ENCODE results near the gene HBM. TPM values are rescaled to one million over a fixed set of nuclear protein-coding genes. Genes with fewer than 3 reads are reported as not detected.

HBM gene
- total RNA-seq, 1 experiment from 2014 or later, result not detected

- Mint-ChIP-seq H3K36me3 (ENCODE audit: insufficient read depth, unreplicated experiment) (peaks cover 36% of the 10 kb centered on the region), H3K4me3 (ENCODE audit: low read depth, unreplicated experiment) (peak overlapping the region; percentile 26), H3K9me3 (ENCODE audit: low read depth, unreplicated experiment) (no peaks in the 10 kb centered on the region), H3K4me1 (ENCODE audit: low read depth, unreplicated experiment) (no peaks in the 10 kb centered on the region), H3K27ac (ENCODE audit: unreplicated experiment) (no peak overlapping the region), H3K27me3 (ENCODE audit: unreplicated experiment) (peaks cover 49% of the 10 kb centered on the region)
- no peak for DNase-seq
- BruUV-seq (replicated peaks), result no TSS peak
- CTCF ChIA-PET, result interaction anchor here (0.7 kb wide), 1 partner anchor 127 kb away, joined by 4 read pairs; no protein-coding TSS in a partner anchor
- intact Hi-C loops (cut with micrococcal nuclease; ENCODE audit: unreplicated experiment), result no loop called here
- TF ChIP-seq CTCF (IDR thresholded peaks at IDR 0.05; ENCODE audit: unreplicated experiment), result no peak
Observed at GRCh38 chr16:177981-178667, 12.3 kb downstream of the HBM start.

GRCh38 chr16:178668-179015 lies 12.9 kb downstream of the HBM start:
- CTCF ChIA-PET, result no interaction called here
- Mint-ChIP-seq H3K36me3 (ENCODE audit: insufficient read depth, unreplicated experiment) (peaks cover 32% of the 10 kb centered on the region), H3K27me3 (ENCODE audit: unreplicated experiment) (peaks cover 44% of the 10 kb centered on the region), H3K9me3 (ENCODE audit: low read depth, unreplicated experiment) (no peaks in the 10 kb centered on the region), H3K27ac (ENCODE audit: unreplicated experiment) (no peak overlapping the region), H3K4me1 (ENCODE audit: low read depth, unreplicated experiment) (no peaks in the 10 kb centered on the region), H3K4me3 (ENCODE audit: low read depth, unreplicated experiment) (no peak overlapping the region)
- intact Hi-C loops (cut with micrococcal nuclease; ENCODE audit: unreplicated experiment), result no loop called here
- BruUV-seq (replicated peaks), result no TSS peak
- DNase-seq, result no peak
- TF ChIP-seq CTCF (IDR thresholded peaks at IDR 0.05; ENCODE audit: unreplicated experiment), result no peak

GRCh38 chr16:179211-180092 lies 13.7 kb downstream of the HBM start:
- no TSS peak for BruUV-seq (replicated peaks)
- no peak overlapping the region for H3K4me3 Mint-ChIP-seq (ENCODE audit: low read depth, unreplicated experiment)
- peaks cover 36% of the 10 kb centered on the region for H3K27me3 Mint-ChIP-seq (ENCODE audit: unreplicated experiment)

More at GRCh38 chr16:179211-180092, 13.7 kb downstream of the HBM start:
- CTCF ChIA-PET, result no interaction called here
- H3K36me3 Mint-ChIP-seq (ENCODE audit: insufficient read depth, unreplicated experiment), result peaks cover 32% of the 10 kb centered on the region
- H3K27ac Mint-ChIP-seq (ENCODE audit: unreplicated experiment), result no peak overlapping the region
- H3K4me1 Mint-ChIP-seq (ENCODE audit: low read depth, unreplicated experiment), result no peaks in the 10 kb centered on the region
- no peaks in the 10 kb centered on the region for H3K9me3 Mint-ChIP-seq (ENCODE audit: low read depth, unreplicated experiment)
- no peak for TF ChIP-seq CTCF (IDR thresholded peaks at IDR 0.05; ENCODE audit: unreplicated experiment)
- no peak for DNase-seq
- intact Hi-C loops (cut with micrococcal nuclease; ENCODE audit: unreplicated experiment), result loop anchor here (2.0 kb wide), 1 partner anchor 63 kb away; no protein-coding TSS in a partner anchor
